Prostate gland (tissue), 2 donors: ENCODE results near the gene NETO2.

ENCODE experiments used
- POLR2A ChIP-seq: fragments of 450-650 bp; IDR thresholded peaks from one replicate; pipeline ENCODE4 v1.6.1; 2016; ENCODE audit warnings: antibody characterized with exemption, mild to moderate bottlenecking
- POLR2AphosphoS5 ChIP-seq: sonication (generic); formaldehyde crosslinking; IDR thresholded peaks from one replicate; pipeline ENCODE4 v1.6.1; 2017; ENCODE audit warnings: antibody characterized with exemption
- TF ChIP-seq, protein P1 (sequence below), 4 experiments: fragments of 200-600 bp in 2 of 4; fragments of 450-650 bp in 2 of 4; sonication (generic) in 2 of 4; IDR thresholded peaks; 1 replicate in 3 of 4; 2 replicates in 1 of 4; pipeline ENCODE4 v1.5.1; 2016 to 2019; ENCODE audit warnings: antibody characterized with exemption in 4 of 4, mild to moderate bottlenecking in 2 of 4, moderate library complexity in 2 of 4

DNA sequence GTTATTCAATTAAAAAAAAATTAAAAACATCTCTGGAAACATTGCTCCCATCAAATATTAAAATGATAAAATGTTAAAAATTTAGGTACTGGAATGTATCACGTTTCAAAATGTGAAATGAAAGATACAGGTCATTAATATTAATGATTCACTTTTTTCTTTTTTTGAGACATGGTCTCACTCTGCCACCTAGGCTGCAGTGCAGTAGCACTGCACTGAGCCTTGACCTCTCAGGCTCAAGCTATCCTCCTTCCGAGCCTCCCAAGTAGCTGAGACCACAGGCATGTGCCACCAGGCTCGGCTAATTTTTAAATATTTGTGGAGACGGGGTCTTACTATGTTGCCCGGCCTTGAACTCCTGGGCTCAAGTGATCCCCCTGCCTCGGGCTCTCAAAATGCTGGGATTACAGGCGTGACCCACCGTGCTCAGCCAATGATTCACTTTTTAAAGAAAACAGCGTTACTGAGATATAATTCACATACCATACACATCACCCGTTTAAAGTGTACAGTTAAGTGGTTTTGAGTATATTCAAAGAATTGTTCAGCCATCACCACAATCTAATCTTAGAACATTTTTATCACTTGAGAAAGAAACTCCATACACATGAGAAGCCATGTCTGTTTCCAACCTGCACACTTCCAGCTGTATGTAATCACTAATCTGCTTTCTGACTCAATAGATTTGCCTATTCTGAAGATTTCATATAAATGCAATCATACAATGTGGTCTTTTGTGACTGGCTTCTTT, 19.1 kb upstream of the NETO2 start:
- TF ChIP-seq POLR2AphosphoS5 (no peak), POLR2A (no peak)
- TF ChIP-seq, protein P1, sequence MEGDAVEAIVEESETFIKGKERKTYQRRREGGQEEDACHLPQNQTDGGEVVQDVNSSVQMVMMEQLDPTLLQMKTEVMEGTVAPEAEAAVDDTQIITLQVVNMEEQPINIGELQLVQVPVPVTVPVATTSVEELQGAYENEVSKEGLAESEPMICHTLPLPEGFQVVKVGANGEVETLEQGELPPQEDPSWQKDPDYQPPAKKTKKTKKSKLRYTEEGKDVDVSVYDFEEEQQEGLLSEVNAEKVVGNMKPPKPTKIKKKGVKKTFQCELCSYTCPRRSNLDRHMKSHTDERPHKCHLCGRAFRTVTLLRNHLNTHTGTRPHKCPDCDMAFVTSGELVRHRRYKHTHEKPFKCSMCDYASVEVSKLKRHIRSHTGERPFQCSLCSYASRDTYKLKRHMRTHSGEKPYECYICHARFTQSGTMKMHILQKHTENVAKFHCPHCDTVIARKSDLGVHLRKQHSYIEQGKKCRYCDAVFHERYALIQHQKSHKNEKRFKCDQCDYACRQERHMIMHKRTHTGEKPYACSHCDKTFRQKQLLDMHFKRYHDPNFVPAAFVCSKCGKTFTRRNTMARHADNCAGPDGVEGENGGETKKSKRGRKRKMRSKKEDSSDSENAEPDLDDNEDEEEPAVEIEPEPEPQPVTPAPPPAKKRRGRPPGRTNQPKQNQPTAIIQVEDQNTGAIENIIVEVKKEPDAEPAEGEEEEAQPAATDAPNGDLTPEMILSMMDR (IDR thresholded peaks at IDR 0.05), result no peak
